Breast epithelium (tissue), 4 donors: ENCODE data around the gene KRTAP5-4. TPM values are rescaled to one million over a fixed set of nuclear protein-coding genes. Genes with fewer than 3 reads are reported as not detected.

Experiments
- DNase-seq, 2 donors: peaks; one replicate each; pipeline ENCODE4 v3.0.0-alpha.2; 2019; ENCODE audit warnings: low spot score in 2 of 2
- H3K27ac ChIP-seq, 2 donors: fragments of 200-600 bp; sonication (generic) in 1 of 2; one replicate each; pipeline ENCODE4 v1.5.1; 2016 to 2019; ENCODE audit warnings: mild to moderate bottlenecking in 1 of 2
- H3K27me3 ChIP-seq, 2 donors: fragments of 200-600 bp; sonication (generic) in 1 of 2; one replicate each; pipeline versions ENCODE4 v1.5.1 to v1.6.0; 2017 to 2019; ENCODE audit warnings: control low read depth in 1 of 2, mild to moderate bottlenecking in 1 of 2
- H3K36me3 ChIP-seq: fragments of 200-600 bp; one replicate; pipeline ENCODE4 v1.5.1; 2019
- H3K4me1 ChIP-seq, 2 donors: fragments of 200-600 bp; sonication (generic); one replicate each; pipeline ENCODE4 v1.5.1; 2016 to 2019; ENCODE audit warnings: control low read depth in 1 of 2
- H3K4me3 ChIP-seq, 3 donors: fragments of 200-600 bp; sonication (generic); 1 replicate in 2 of 3; 2 replicates in 1 of 3; pipeline ENCODE4 v1.5.1; 2016 to 2019; ENCODE audit warnings: mild to moderate bottlenecking in 3 of 3, moderate library complexity in 2 of 3
- H3K9me3 ChIP-seq, 2 donors: fragments of 200-600 bp; sonication (generic) in 1 of 2; one replicate each; pipeline ENCODE4 v1.5.1; 2016 to 2019; ENCODE audit warnings: control low read depth in 1 of 2
- CTCF ChIP-seq, 3 donors: fragments of 450-650 bp; IDR thresholded peaks; one replicate each; pipeline ENCODE4 v1.5.1; 2016 to 2017; ENCODE audit warnings: antibody characterized with exemption in 3 of 3, mild to moderate bottlenecking in 3 of 3, moderate library complexity in 3 of 3
- POLR2A ChIP-seq: fragments of 450-650 bp; IDR thresholded peaks from one replicate; pipeline ENCODE4 v1.6.1; 2016; ENCODE audit warnings: antibody characterized with exemption, mild to moderate bottlenecking, moderate library complexity
- POLR2AphosphoS5 ChIP-seq, 3 donors: sonication (generic); formaldehyde crosslinking; IDR thresholded peaks; one replicate each; pipeline ENCODE4 v1.6.1; 2017; ENCODE audit warnings: antibody characterized with exemption in 3 of 3
- intact Hi-C: fragments of 100-400 bp; cut with DNase I; formaldehyde crosslinking; loops from one replicate; pipeline ENCODE4 v1.15.1; 2023; ENCODE audit warnings: low total_unique reads
- total RNA-seq, 3 donors: library from RNA; depleted of rRNA; stranded (reverse); fragments of >200 nt; gene quantifications; one replicate each; pipeline ENCODE4 v1.1.0, GENCODE V29; 2016

KRTAP5-4 gene
- total RNA-seq, 3 donors from 2014 or later = not detected

DNA sequence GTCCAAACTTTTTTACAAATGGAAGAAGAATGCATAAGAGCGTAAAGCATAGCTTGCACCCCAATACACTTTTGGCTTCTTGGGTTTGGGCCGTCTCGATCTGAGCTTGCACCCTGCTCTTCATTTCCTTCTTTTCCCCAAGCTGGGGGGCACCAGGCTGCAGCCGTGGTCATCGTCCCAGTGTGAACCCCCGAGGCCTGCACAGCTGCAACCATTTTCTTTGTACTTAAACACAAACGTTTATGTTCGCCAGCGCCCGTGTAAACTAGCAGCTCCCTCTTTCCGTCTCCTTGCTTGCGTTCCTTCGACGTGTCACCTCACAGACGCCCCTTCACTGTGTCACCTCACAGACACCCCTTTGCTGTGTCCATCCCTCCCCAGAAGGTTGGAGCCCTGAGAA, 17.7 kb upstream of the KRTAP5-4 start:
- Histone ChIP-seq H3K36me3 (no peaks in the 10 kb centered on the region), H3K27me3 (peaks cover 0 to 25% of the 10 kb centered on the region in 2 donors), H3K4me1 (no peaks in the 10 kb centered on the region), H3K27ac (no peak overlapping the region), H3K4me3 (no peak overlapping the region), H3K9me3 (no peaks in the 10 kb centered on the region)
- no peak for DNase-seq
- TF ChIP-seq POLR2A (no peak), POLR2AphosphoS5 (IDR thresholded peaks at IDR 0.05) (no peak), CTCF (IDR thresholded peaks at IDR 0.05) (no peak)
- intact Hi-C loops = loop anchor here (5.0 kb wide), 1 partner anchor 153 kb away; no protein-coding TSS in a partner anchor

GRCh38 chr11:1639102-1639620, 17.2 kb upstream of the KRTAP5-4 start:
- TF ChIP-seq POLR2AphosphoS5 (IDR thresholded peaks at IDR 0.05) (no peak), CTCF (IDR thresholded peaks at IDR 0.05) (no peak), POLR2A (no peak)
- Histone ChIP-seq H3K9me3 (no peaks in the 10 kb centered on the region), H3K27me3 (peaks cover 0 to 26% of the 10 kb centered on the region in 2 donors), H3K4me3 (no peak overlapping the region), H3K4me1 (no peaks in the 10 kb centered on the region), H3K27ac (no peak overlapping the region), H3K36me3 (no peaks in the 10 kb centered on the region)
- intact Hi-C loops = loop anchor here (5.0 kb wide), 1 partner anchor 153 kb away; no protein-coding TSS in a partner anchor
- DNase-seq = no peak

DNA sequence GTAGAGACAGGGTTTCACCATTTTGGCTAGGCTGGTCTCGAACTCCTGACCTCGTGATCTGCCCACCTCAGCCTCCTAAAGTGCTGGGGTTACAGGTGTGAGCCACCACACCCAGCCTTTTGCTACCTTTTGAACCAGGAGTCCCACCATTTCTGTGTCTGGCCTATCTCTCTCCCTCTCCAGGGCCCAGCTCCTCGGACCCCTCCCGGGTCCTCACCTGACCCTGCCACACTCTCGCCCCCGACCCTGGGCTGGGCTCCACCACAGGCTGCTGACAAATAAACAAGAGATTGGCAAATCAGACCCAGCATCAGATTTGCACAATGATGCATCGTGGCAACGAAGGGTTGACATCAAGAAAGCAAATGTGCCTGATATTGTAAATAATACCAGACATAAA, 16.4 kb upstream of the KRTAP5-4 start:
- Histone ChIP-seq H3K27ac (no peak overlapping the region), H3K9me3 (no peaks in the 10 kb centered on the region), H3K4me3 (no peak overlapping the region), H3K27me3 (peaks cover 0 to 30% of the 10 kb centered on the region in 2 donors), H3K36me3 (no peaks in the 10 kb centered on the region), H3K4me1 (no peaks in the 10 kb centered on the region)
- no peak for TF ChIP-seq POLR2AphosphoS5 (IDR thresholded peaks at IDR 0.05)
- no peak for TF ChIP-seq POLR2A
- no peak for TF ChIP-seq CTCF (IDR thresholded peaks at IDR 0.05)
- intact Hi-C loops = loop anchor here (5.0 kb wide), 1 partner anchor 154 kb away; no protein-coding TSS in a partner anchor
- no peak for DNase-seq

DNA sequence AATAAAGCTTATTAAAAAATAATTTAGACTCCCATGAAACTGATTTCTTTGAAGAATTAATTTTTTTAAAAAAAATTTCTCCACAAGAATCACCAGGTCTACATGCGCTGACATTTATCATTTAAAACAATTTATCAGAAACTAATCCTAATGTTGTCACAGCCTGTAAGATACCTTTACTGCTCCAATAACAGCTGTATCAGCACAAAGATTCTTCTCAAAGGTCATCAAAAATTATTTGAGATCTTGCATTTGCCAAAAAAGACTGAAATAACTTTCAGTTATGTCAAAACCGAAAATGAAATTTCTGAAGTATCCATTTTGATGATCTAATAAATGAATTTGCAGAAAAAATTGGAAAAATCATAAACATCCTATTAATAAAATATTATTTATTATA, 15.7 kb upstream of the KRTAP5-4 start:
- no peak for DNase-seq

More for the DNA sequence above, 15.7 kb upstream of the KRTAP5-4 start:
- Histone ChIP-seq H3K27me3 (peaks cover 0 to 28% of the 10 kb centered on the region in 2 donors), H3K27ac (no peak overlapping the region), H3K4me1 (no peaks in the 10 kb centered on the region), H3K4me3 (no peak overlapping the region), H3K9me3 (no peaks in the 10 kb centered on the region), H3K36me3 (no peaks in the 10 kb centered on the region)
- TF ChIP-seq POLR2AphosphoS5 (IDR thresholded peaks at IDR 0.05) (no peak), CTCF (IDR thresholded peaks at IDR 0.05) (no peak), POLR2A (no peak)
- intact Hi-C loops = loop anchor here (5.0 kb wide), 1 partner anchor 155 kb away; no protein-coding TSS in a partner anchor
